ENCODE measurements around the gene TESPA1.

Gene TESPA1

DNA sequence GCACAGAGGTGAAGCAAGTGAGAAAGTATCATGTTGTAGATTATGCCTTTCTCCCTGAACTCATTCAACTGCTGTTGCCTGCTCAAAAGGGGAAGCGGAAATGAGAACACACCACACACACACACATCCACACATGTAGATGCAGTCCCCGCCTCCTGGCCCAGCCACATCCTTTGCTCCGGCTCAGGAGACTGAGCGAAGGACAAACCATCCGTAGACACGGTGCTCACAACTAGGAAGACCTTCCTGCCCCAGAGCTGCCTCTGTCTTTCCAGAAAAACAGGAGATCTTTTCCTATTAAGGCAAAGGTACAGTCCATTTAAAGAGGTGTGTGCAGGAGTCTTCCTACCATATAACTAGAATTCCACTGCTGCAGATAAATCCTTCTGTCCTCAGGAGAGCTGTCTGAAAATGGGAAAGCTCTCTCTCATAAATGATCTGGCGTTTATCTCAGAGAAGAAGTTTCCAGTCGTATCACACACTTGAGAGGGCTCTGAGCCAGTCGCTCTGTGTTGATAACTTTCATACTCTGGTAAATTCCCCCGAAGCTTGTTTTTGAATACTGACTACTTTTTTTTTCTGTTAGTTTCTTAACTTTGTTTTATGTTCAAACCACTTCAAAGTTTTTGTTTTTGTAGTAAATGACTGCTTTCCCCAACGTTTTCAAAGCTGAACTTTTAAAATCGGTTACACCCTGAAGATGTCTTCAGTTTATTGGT, at the start of gene TESPA1:
Gene TESPA1, minus strand, starts transcription at position 105 of the 719 bp plus-strand sequence. CDS start 10,200 bp downstream, outside the sequence.
- no peaks in the 10 kb centered on the region for H3K27me3 Mint-ChIP-seq
- peaks cover 52% of the 10 kb centered on the region for H3K36me3 Mint-ChIP-seq
- peak within 1 kb of the TSS; percentile 93 for H3K27ac Mint-ChIP-seq
- DNase-seq, result peak; percentile 93
- H3K9me3 Mint-ChIP-seq, result peaks cover 2% of the 10 kb centered on the region
- peak within 1 kb of the TSS; percentile 82 for H3K4me3 Mint-ChIP-seq
- H3K4me1 Mint-ChIP-seq, result peaks cover 79% of the 10 kb centered on the region
- CTCF ChIA-PET, result interaction anchor here (0.6 to 4.5 kb wide), 7 partner anchors 8 to 236 kb away, joined by 3 to 28 read pairs (median 4); no protein-coding TSS in a partner anchor

- no peak overlapping the region for H3K27ac Mint-ChIP-seq
- CTCF ChIA-PET, result interaction anchor here (1.9 kb wide), 1 partner anchor 9 kb away, joined by 5 read pairs; no protein-coding TSS in a partner anchor
These were observed 49.7 kb upstream of the TESPA1 start for GRCh38 chr12:55034218-55034617.

GRCh38 chr12:55025508-55025907, 40.9 kb upstream of the TESPA1 start:
- DNase-seq, result no peak
- CTCF ChIA-PET, result no interaction called here
- no peaks in the 10 kb centered on the region for H3K36me3 Mint-ChIP-seq
- H3K4me3 Mint-ChIP-seq, result no peak overlapping the region
- no peak overlapping the region for H3K27ac Mint-ChIP-seq
- no peaks in the 10 kb centered on the region for H3K4me1 Mint-ChIP-seq
- H3K9me3 Mint-ChIP-seq, result no peaks in the 10 kb centered on the region
- H3K27me3 Mint-ChIP-seq, result peaks cover 31% of the 10 kb centered on the region

More at GRCh38 chr12:55034218-55034617, 49.7 kb upstream of the TESPA1 start:
- DNase-seq, result no peak
- Mint-ChIP-seq H3K9me3 (peaks cover 4% of the 10 kb centered on the region), H3K27me3 (no peaks in the 10 kb centered on the region), H3K36me3 (no peaks in the 10 kb centered on the region), H3K4me1 (peaks cover 29% of the 10 kb centered on the region), H3K4me3 (no peak overlapping the region)

DNA sequence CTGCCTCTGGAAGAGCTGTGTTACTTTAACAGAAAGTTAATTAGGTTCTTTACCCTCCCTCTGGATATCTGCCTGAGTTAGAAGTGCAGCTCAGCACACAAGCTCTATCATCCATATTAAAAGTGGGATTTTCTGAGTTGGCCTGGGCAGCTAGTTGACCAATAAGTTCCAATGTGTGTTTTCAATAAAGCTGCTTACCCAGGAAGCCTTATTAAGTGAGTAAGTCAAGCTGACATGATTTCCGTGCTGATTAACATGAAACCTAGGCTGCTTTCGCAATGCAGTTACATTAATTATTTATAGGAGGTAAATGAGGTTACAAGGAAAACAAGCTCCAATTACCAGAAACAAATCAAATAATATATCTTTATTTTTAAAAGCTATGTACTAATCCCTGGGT, 40.0 kb upstream of the TESPA1 start:
- no peaks in the 10 kb centered on the region for H3K36me3 Mint-ChIP-seq
- H3K9me3 Mint-ChIP-seq, result no peaks in the 10 kb centered on the region
- no peak overlapping the region for H3K27ac Mint-ChIP-seq
- no peak overlapping the region for H3K4me3 Mint-ChIP-seq
- H3K4me1 Mint-ChIP-seq, result peaks cover 2% of the 10 kb centered on the region
- H3K27me3 Mint-ChIP-seq, result peaks cover 40% of the 10 kb centered on the region
- CTCF ChIA-PET, result interaction anchor here (0.6 kb wide), 1 partner anchor 338 kb away, joined by 3 read pairs; no protein-coding TSS in a partner anchor
- no peak for DNase-seq

DNA sequence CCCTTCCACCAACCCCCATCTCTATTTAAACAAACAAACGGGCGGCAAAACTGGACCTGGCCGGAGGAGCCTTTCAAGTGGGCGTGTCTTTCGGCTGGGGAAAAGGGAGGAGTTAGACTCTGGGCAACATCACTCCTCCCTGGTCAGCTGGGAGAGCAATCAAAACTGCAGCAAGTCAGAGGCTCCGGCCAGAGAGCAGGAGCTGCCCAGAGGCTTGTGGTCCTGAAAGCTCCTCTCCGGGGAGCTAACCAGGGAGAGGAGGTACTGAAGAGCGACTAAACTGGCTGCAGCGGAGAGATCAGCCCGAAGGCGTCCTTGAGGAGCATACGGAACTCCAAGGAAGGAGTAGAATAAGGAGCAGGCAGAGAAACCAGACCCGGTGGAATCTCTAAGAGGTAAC, 35.2 kb upstream of the TESPA1 start, which contains the start of gene NEUROD4:
Gene NEUROD4, plus strand, starts transcription at position 191 of the 400 bp plus-strand sequence. CDS start 6,466 bp downstream, outside the sequence.
- H3K27ac Mint-ChIP-seq, result no peak within 1 kb of the TSS
- CTCF ChIA-PET, result interaction anchor here (0.9 to 1.7 kb wide), 2 partner anchors 26 to 52 kb away, joined by 3 to 6 read pairs; no protein-coding TSS in a partner anchor
- peak; percentile 41 for DNase-seq

DNA sequence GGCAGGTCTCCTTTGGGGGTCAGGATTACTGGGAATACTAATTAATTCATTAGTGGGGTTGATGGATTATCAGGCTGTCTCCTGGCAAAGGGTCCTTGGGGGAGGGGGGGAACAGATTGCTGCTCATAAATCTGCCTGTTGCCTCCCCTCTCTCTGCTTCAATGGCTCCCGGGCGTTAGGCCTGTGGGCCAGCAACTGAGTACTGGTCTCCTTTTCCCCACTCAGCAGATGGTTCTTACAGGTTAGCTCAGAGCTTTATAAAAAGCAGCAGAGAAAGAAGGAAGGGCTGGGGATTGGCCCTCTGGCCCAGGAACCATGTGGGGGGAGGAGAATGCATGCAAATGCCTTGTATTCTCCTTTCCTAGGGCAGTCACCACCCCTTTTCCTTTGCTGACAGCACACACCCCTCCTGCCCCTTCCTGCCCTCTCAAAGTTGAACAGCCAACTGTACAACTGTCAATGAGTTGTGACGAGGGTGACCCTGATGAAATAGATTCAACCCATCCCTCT, 32.9 kb upstream of the TESPA1 start:
- CTCF ChIA-PET, result no interaction called here
- H3K27me3 Mint-ChIP-seq, result peaks cover 43% of the 10 kb centered on the region

More for the DNA sequence above, 35.2 kb upstream of the TESPA1 start, which contains the start of gene NEUROD4:
- peaks cover 44% of the 10 kb centered on the region for H3K27me3 Mint-ChIP-seq
- no peaks in the 10 kb centered on the region for H3K36me3 Mint-ChIP-seq
- peaks cover 2% of the 10 kb centered on the region for H3K4me1 Mint-ChIP-seq
- H3K9me3 Mint-ChIP-seq, result no peaks in the 10 kb centered on the region
- H3K4me3 Mint-ChIP-seq, result no peak within 1 kb of the TSS

DNA sequence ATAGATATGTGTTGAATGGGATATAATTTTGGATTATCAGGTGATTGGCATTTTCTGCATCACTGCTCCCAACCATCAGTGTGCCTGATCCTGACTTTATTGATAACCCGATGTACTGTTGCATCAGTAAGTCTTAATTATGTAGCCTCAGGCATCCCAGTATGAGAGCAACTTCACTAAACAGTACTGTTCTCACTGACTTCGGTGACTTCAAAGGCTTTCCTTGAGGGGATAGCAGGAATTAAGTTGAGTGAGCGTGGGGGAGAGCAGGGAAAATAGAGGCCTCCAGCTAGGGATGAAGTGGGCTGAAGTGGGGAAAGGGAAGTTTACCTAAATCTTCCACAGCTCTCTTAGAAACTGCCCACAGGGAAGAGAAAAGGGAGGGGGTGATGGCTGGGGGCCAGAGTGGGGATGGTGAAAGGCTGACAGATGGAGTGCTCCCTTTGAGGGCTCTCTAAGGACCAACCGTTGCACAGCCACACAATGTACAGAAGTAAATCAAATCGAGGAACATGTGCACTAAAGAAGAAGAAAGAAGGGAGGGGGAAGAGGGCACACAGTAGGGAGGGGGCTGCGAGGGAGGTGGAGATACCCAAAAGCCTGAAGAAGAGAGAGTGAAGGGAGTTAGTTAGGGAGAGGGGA, 24.5 kb upstream of the TESPA1 start:
- no peaks in the 10 kb centered on the region for H3K36me3 Mint-ChIP-seq
- CTCF ChIA-PET, result interaction anchor here (0.8 kb wide), 1 partner anchor 63 kb away, joined by 3 read pairs; no protein-coding TSS in a partner anchor
- no peak for DNase-seq
- H3K27ac Mint-ChIP-seq, result no peak overlapping the region
- H3K9me3 Mint-ChIP-seq, result peaks cover 12% of the 10 kb centered on the region
- no peak overlapping the region for H3K4me3 Mint-ChIP-seq
- H3K27me3 Mint-ChIP-seq, result peaks cover 19% of the 10 kb centered on the region
- H3K4me1 Mint-ChIP-seq, result no peaks in the 10 kb centered on the region

More for the DNA sequence above, 32.9 kb upstream of the TESPA1 start:
- H3K36me3 Mint-ChIP-seq, result no peaks in the 10 kb centered on the region
- DNase-seq, result no peak
- no peak overlapping the region for H3K4me3 Mint-ChIP-seq
- H3K27ac Mint-ChIP-seq, result no peak overlapping the region
- H3K4me1 Mint-ChIP-seq, result peaks cover 2% of the 10 kb centered on the region
- peaks cover 11% of the 10 kb centered on the region for H3K9me3 Mint-ChIP-seq

- Mint-ChIP-seq H3K4me1 (peaks cover 9% of the 10 kb centered on the region), H3K36me3 (no peaks in the 10 kb centered on the region), H3K27me3 (no peaks in the 10 kb centered on the region), H3K4me3 (no peak overlapping the region), H3K9me3 (peaks cover 2% of the 10 kb centered on the region), H3K27ac (no peak overlapping the region)
- DNase-seq, result no peak
- CTCF ChIA-PET, result interaction anchor here (1.0 to 1.9 kb wide), 3 partner anchors 9 to 298 kb away, joined by 3 to 5 read pairs (median 5); no protein-coding TSS in a partner anchor
These were observed 17.8 kb upstream of the TESPA1 start for GRCh38 chr12:55002355-55002754.

- H3K4me1 Mint-ChIP-seq, result peaks cover 9% of the 10 kb centered on the region
- CTCF ChIA-PET, result interaction anchor here (1.1 to 1.9 kb wide), 2 partner anchors 8 to 9 kb away, joined by 5 read pairs; no protein-coding TSS in a partner anchor
- no peaks in the 10 kb centered on the region for H3K36me3 Mint-ChIP-seq
- no peak overlapping the region for H3K27ac Mint-ChIP-seq
- H3K4me3 Mint-ChIP-seq, result no peak overlapping the region
- no peaks in the 10 kb centered on the region for H3K9me3 Mint-ChIP-seq
- no peak for DNase-seq
- H3K27me3 Mint-ChIP-seq, result peaks cover 3% of the 10 kb centered on the region
These were observed 16.8 kb upstream of the TESPA1 start for GRCh38 chr12:55001198-55001868.

DNA sequence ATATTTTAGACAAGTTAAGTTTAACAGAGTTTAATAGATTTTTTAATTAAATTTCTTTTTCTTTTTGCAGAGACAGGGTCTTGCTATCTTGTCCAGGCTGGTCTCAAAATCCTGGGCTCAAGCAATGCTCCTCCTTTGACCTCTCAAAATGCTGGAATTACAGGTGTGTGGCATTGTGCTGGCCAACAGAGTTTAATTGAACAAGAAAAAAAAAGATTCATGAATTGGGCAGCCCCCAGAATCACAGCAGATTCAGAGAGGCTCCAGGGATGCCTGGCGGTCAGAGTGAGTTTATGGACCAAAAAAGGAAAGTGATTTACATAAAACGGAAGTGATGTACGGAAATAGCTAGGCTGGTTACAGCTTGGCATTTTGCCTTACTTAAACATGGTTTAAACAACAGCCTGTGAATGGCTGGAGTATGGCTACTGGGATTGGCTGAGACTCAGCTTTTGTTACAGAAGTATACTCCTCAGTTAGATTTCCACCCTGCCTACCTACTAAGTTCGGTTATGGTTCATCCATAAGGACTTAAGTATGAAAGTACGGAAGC, 14.5 kb upstream of the TESPA1 start:
- DNase-seq, result no peak

DNA sequence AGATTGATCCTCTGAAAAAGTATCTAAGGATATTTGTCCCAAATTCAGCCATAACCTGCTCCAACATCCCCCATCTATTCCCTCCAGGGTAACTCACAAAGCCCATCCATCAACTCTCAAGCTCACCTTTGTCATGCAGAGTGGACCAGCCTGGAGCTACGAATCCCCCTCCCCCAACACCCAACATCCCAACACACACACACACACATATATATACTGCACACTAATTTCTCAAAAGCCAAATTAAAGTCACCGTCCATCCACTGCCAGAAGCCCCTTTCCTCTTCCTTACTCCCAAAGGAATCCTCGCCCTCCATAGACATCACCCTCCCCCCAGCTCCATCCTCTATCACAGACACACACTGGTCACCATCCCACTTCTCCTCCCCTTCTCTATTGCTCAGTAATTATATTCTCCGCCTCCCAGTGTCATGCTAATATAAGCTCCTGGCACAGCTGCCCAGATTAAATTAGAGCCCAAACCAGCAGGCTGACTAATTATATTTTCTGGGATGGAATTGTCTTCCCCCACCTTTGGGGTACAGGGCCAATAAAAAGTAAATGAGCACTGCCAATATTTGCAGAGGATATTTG, 13.5 kb upstream of the TESPA1 start:
- CTCF ChIA-PET, result interaction anchor here (0.8 to 9.8 kb wide), 6 partner anchors 17 to 296 kb away, joined by 3 to 522 read pairs (median 3); no protein-coding TSS in a partner anchor
- Mint-ChIP-seq H3K36me3 (no peaks in the 10 kb centered on the region), H3K27ac (no peak overlapping the region), H3K4me1 (peaks cover 12% of the 10 kb centered on the region), H3K9me3 (no peaks in the 10 kb centered on the region), H3K27me3 (peaks cover 5% of the 10 kb centered on the region), H3K4me3 (no peak overlapping the region)
- DNase-seq, result no peak

More for the DNA sequence above, 14.5 kb upstream of the TESPA1 start:
- CTCF ChIA-PET, result interaction anchor here (1.7 to 9.8 kb wide), 2 partner anchors 71 to 249 kb away, joined by 3 to 522 read pairs; no protein-coding TSS in a partner anchor
- H3K36me3 Mint-ChIP-seq, result no peaks in the 10 kb centered on the region
- no peak overlapping the region for H3K4me3 Mint-ChIP-seq
- H3K27me3 Mint-ChIP-seq, result peaks cover 5% of the 10 kb centered on the region
- peaks cover 9% of the 10 kb centered on the region for H3K4me1 Mint-ChIP-seq
- H3K9me3 Mint-ChIP-seq, result no peaks in the 10 kb centered on the region
- no peak overlapping the region for H3K27ac Mint-ChIP-seq

DNA sequence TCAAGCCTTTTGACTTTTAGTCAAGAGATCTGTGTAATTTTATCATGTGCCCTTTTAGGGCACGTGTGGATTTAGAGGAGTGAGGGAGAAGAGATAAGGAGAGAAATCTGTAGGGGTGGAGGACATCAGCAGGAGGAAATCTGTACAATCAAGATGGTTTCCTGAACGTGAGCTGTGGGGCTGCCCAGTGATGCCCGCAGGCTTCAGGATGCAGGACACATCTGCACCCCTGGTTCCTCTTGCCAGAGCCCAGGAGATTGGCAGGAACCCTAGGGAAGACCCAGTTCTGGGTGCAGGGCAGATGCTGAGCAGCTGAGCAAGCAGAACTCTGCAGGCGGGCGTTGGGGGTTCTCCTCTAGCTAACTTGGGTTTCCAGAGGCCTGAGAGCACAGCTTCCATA, 11.6 kb upstream of the TESPA1 start:
- no peak overlapping the region for H3K4me3 Mint-ChIP-seq
- CTCF ChIA-PET, result interaction anchor here (0.7 to 9.8 kb wide), 10 partner anchors 10 to 294 kb away, joined by 3 to 522 read pairs (median 4); partner anchors contain the start of gene MUCL1
- no peaks in the 10 kb centered on the region for H3K36me3 Mint-ChIP-seq
- no peak overlapping the region for H3K27ac Mint-ChIP-seq
- H3K27me3 Mint-ChIP-seq, result peaks cover 5% of the 10 kb centered on the region
- no peaks in the 10 kb centered on the region for H3K9me3 Mint-ChIP-seq
- no peak for DNase-seq
- H3K4me1 Mint-ChIP-seq, result peaks cover 20% of the 10 kb centered on the region
